Bronchial epithelial cell (primary cell): ENCODE measurements around the gene ULK2. TPM values are rescaled to one million over a fixed set of nuclear protein-coding genes. Genes with fewer than 3 reads are reported as not detected.

Experiments used
- DNase-seq: peaks from one replicate; pipeline ENCODE4 v3.0.0-alpha.2; 2010; ENCODE audit warnings: low read depth
- FAIRE-seq: peaks from 2 replicates; lab custom pipeline; 2011; peaks lifted over from hg19 to GRCh38; lab: Jason Lieb, UNC
- H3K27me3 ChIP-seq: 2 replicates; pipeline ENCODE4 v1.5.1; 2011; ENCODE audit warnings: low read length; ENCODE audit not compliant: control insufficient read depth, insufficient read depth
- H3K36me3 ChIP-seq: 2 replicates; pipeline ENCODE4 v1.5.1; 2011; ENCODE audit warnings: low read length; ENCODE audit not compliant: control insufficient read depth, insufficient read depth
- H3K4me3 ChIP-seq: 2 replicates; pipeline ENCODE4 v1.5.1; 2011; ENCODE audit warnings: mild to moderate bottlenecking, low read depth, low read length, control low read depth
- total RNA-seq: library from RNA; depleted of rRNA; stranded (reverse); fragments of >200 nt; gene quantifications from 2 replicates; pipeline ENCODE4 v1.2.1, GENCODE V29; 2014
- TF ChIP-seq, protein P1 (sequence below): IDR thresholded peaks from 2 replicates; pipeline ENCODE4 v1.5.1; 2011; ENCODE audit warnings: mild to moderate bottlenecking, moderate library complexity, low read length, control low read depth, inconsistent platforms; ENCODE audit not compliant: insufficient read depth, severe bottlenecking

The ULK2 gene
- total RNA-seq, 1 donor from 2014 or later, result 14.7 TPM

DNA sequence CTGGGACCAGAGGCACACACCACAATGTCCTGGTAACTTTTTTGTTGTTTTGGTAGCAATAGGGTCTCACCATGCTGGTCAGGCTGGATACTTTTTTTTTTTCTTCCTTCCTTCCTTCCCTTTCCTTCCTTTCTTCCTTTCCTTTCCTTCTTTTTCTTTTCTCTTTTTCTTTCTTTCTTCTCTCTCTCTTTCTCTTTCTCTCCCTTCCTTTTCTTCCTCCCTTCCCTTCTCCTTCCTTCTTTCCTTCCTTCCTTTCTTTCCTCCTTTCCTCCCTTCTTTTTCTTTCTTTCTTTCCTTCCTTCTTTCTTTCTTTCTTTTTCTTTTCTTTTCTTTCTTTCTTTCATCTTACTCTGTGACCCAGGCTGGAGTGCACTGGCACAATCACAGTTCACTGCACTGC lies 18.4 kb upstream of the ULK2 start:
- TF ChIP-seq, protein P1, sequence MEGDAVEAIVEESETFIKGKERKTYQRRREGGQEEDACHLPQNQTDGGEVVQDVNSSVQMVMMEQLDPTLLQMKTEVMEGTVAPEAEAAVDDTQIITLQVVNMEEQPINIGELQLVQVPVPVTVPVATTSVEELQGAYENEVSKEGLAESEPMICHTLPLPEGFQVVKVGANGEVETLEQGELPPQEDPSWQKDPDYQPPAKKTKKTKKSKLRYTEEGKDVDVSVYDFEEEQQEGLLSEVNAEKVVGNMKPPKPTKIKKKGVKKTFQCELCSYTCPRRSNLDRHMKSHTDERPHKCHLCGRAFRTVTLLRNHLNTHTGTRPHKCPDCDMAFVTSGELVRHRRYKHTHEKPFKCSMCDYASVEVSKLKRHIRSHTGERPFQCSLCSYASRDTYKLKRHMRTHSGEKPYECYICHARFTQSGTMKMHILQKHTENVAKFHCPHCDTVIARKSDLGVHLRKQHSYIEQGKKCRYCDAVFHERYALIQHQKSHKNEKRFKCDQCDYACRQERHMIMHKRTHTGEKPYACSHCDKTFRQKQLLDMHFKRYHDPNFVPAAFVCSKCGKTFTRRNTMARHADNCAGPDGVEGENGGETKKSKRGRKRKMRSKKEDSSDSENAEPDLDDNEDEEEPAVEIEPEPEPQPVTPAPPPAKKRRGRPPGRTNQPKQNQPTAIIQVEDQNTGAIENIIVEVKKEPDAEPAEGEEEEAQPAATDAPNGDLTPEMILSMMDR, result no peak
- H3K27me3 ChIP-seq, result no peaks in the 10 kb centered on the region
- FAIRE-seq (no peak), DNase-seq (no peak)
- H3K36me3 ChIP-seq, result no peaks in the 10 kb centered on the region
- H3K4me3 ChIP-seq, result no peak overlapping the region

DNA sequence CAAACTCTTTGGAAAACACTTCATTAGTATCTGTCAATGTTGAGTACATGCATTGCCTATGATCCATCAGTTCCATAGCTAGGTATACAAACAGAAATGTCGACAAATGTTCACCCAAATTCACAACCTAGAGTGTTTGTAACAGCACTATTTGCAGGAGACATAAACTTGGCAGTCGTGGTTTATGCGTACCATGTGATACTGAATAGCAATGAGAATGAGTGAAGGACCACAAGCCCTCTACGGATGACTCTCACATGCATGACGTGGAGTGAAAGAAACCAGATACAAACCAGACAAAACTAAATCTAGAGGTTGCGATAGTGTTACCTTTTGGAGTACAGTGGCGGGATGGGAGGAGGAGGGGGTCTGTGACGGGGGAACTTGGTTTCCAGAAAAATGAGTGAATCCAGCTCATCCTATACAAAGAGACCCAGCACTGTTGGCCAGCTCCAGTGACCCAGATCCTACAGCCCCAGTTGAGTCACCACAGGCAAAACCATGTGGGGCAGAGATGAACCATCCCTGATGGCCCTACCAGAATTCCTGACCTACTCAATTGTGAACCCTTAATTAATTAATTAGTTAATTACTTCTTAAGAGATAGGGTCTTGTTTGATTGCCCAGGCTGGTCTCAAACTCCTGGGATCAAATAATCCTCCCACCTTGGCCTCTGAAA lies 15.9 kb upstream of the ULK2 start:
- TF ChIP-seq, protein P1, result no peak
- Histone ChIP-seq H3K4me3 (no peak overlapping the region), H3K27me3 (no peaks in the 10 kb centered on the region), H3K36me3 (no peaks in the 10 kb centered on the region)
- DNase-seq (no peak), FAIRE-seq (no peak)

DNA sequence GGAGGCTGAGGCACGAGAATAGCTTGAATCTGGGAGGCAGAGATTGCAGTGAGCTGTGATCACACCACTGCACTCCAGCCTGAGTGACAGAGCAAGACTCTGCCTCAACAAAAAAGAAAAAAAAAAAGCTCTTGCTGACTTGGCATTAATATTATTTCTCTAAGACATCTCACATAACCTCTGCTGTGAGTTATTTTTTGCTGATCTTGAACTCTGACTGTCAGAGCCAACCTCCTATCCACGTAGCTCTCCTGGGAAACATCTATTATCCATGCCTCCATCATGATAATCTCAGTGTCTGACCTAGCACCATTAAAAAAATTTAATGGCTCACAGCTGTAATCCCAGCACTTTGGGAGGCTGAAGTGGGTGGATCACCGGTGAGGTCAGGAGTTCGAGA lies 12.7 kb upstream of the ULK2 start:
- Histone ChIP-seq H3K4me3 (no peak overlapping the region), H3K27me3 (peaks cover 2% of the 10 kb centered on the region), H3K36me3 (no peaks in the 10 kb centered on the region)
- no peak for FAIRE-seq
- TF ChIP-seq, protein P1, result no peak
- no peak for DNase-seq

DNA sequence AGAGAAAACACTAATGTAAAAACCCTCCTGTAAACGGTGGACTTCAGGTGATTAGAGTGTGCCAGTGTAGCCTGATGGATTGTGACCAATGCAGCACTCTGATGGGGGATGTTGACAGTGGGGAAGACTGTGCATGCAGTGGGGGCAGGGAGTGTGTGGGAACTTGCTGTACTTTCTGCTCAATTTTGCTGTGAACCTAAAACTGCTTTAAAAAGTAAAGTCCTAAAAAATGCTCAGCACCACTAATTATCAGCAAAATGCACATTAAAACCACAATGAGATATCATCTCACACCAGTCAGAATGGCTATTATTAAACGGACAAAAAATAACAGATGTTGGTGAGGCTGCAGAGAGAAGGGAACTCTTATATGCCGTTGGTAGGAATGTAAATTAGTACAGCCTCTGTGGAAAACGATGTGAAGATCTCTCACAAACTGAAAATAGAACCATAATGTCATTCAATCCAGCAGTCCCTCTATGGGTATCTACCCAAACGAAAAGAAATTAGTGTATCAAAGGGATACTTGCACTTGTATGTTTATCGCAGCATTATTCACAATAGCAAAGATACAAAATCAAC lies 9.7 kb upstream of the ULK2 start:
- DNase-seq (no peak), FAIRE-seq (no peak)
- H3K4me3 ChIP-seq, result no peak overlapping the region
- H3K27me3 ChIP-seq, result peaks cover 2% of the 10 kb centered on the region
- H3K36me3 ChIP-seq, result no peaks in the 10 kb centered on the region
- TF ChIP-seq, protein P1, result no peak

DNA sequence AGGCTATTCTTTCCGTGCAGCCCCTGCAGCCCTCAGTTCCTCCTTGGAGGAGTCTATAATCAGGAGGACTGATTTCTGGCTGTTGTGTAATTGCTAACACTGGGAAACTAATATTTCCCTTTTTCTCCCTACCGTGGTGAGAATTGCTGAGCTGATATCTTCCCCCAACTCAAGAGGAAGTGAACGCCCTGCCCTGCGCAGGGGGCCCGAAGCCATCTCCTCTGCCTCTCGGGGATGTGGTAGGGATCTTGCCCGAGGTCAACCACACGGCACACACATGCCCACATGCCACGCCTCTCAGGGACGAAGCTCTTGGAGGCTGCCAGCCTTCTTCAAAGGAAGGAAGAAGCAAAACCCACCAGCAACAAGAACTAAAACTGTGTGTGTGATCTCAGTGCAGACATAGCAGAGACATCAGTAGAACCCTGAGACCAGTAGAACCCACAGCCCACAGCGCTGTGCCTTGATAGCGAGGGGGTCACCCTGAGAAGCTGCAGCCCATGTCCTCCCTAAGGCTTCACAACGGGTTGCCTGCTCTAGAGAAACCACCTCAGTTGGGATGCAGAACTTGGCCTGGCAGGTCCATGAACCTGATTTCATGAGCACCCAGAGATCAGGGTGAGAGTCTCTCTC lies 8.9 kb upstream of the ULK2 start:
- no peak for DNase-seq
- TF ChIP-seq, protein P1, result no peak
- H3K4me3 ChIP-seq, result no peak overlapping the region
- no peaks in the 10 kb centered on the region for H3K36me3 ChIP-seq
- FAIRE-seq, result no peak
- H3K27me3 ChIP-seq, result peaks cover 2% of the 10 kb centered on the region
